ENCODE data around the gene CUEDC1.
A peak's percentile ranks its signal among the peaks of the same experiment; 100 is the strongest.

The CUEDC1 gene

GRCh38 chr17:57957120-57957850 lies 2.1 kb upstream of the CUEDC1 start:
- no peak for DNase-seq

GRCh38 chr17:57956291-57957119 lies 1.3 kb upstream of the CUEDC1 start:
- peak; percentile 14 for DNase-seq

GRCh38 chr17:57954397-57955182 lies 622 bp downstream of the CUEDC1 start:
- no peak for DNase-seq

GRCh38 chr17:57953705-57954396 lies 1.4 kb downstream of the CUEDC1 start:
- DNase-seq = no peak

- DNase-seq = no peak
These were observed 2.0 kb downstream of the CUEDC1 start for GRCh38 chr17:57953219-57953618.

- no peak for DNase-seq
These were observed 5.6 kb downstream of the CUEDC1 start for GRCh38 chr17:57949649-57950048.

GRCh38 chr17:57948555-57949420 lies 6.4 kb downstream of the CUEDC1 start:
- no peak for DNase-seq

GRCh38 chr17:57948169-57948554 lies 7.0 kb downstream of the CUEDC1 start:
- DNase-seq = no peak

GRCh38 chr17:57947369-57947768 lies 7.8 kb downstream of the CUEDC1 start:
- no peak for DNase-seq

GRCh38 chr17:57946798-57947358 lies 8.3 kb downstream of the CUEDC1 start:
- no peak for DNase-seq

- DNase-seq = no peak
These were observed 9.0 kb downstream of the CUEDC1 start for GRCh38 chr17:57945996-57946797.

- DNase-seq = no peak
These were observed 10.3 kb downstream of the CUEDC1 start for GRCh38 chr17:57944908-57945307.

- no peak for DNase-seq
These were observed 11.6 kb downstream of the CUEDC1 start for GRCh38 chr17:57943645-57944044.

GRCh38 chr17:57943140-57943539 lies 12.1 kb downstream of the CUEDC1 start:
- no peak for DNase-seq

GRCh38 chr17:57941384-57942370 lies 13.5 kb downstream of the CUEDC1 start:
- DNase-seq = no peak

GRCh38 chr17:57940653-57941329 lies 14.4 kb downstream of the CUEDC1 start:
- DNase-seq = peak; percentile 37

GRCh38 chr17:57940231-57940630 lies 15.0 kb downstream of the CUEDC1 start:
- no peak for DNase-seq

GRCh38 chr17:57939797-57940196 lies 15.4 kb downstream of the CUEDC1 start:
- DNase-seq = peak; percentile 17

- DNase-seq = no peak
These were observed 17.1 kb downstream of the CUEDC1 start for GRCh38 chr17:57938061-57938502.
